Measurements from ENCODE around the gene ANXA3.

GRCh38 chr4:78611215-78611558 lies 59.6 kb downstream of the ANXA3 start:
- TF ChIP-seq CTCF (IDR thresholded peaks at IDR 0.05) (no peak), POLR2A (IDR thresholded peaks at IDR 0.05) (no peak)

Measured in adrenal gland (tissue), 5 donors.